Inflammatory macrophage treated with lipopolysaccharide for 1 hour (primary cell): ENCODE measurements around the gene EIPR1.

Source experiments
- DNase-seq, 2 donors: peaks; one replicate each; pipeline ENCODE4 v3.0.0-alpha.2; 2020 to 2022

Gene EIPR1

GRCh38 chr2:3241971-3242746 is 135.5 kb downstream of the EIPR1 start:
- DNase-seq = no peak

GRCh38 chr2:3238951-3239841 is 138.4 kb downstream of the EIPR1 start:
- no peak for DNase-seq

- peak; percentile 10 to 63 for DNase-seq
Observed at GRCh38 chr2:3236300-3237045, 141.1 kb downstream of the EIPR1 start.

- no peak for DNase-seq
Observed at GRCh38 chr2:3233877-3234276, 143.7 kb downstream of the EIPR1 start.

GRCh38 chr2:3229221-3229620 is 148.4 kb downstream of the EIPR1 start:
- DNase-seq = no peak

- DNase-seq = no peak
Observed at GRCh38 chr2:3224681-3225080, 152.9 kb downstream of the EIPR1 start.

GRCh38 chr2:3223080-3223923 is 154.3 kb downstream of the EIPR1 start:
- peak; percentile 33 to 91 for DNase-seq

GRCh38 chr2:3222636-3223035 is 155.0 kb downstream of the EIPR1 start:
- DNase-seq = no peak

- DNase-seq = no peak
Observed at GRCh38 chr2:3219536-3219935, 158.1 kb downstream of the EIPR1 start.

- DNase-seq = no peak
Observed at GRCh38 chr2:3217646-3218045, 160.0 kb downstream of the EIPR1 start.

- no peak for DNase-seq
Observed at GRCh38 chr2:3216841-3217495, 160.7 kb downstream of the EIPR1 start.

GRCh38 chr2:3214806-3215404 is 162.7 kb downstream of the EIPR1 start:
- no peak for DNase-seq

GRCh38 chr2:3214065-3214464 is 163.6 kb downstream of the EIPR1 start:
- DNase-seq = no peak

GRCh38 chr2:3212984-3213383 is 164.6 kb downstream of the EIPR1 start:
- DNase-seq = no peak

- DNase-seq = no peak
Observed at GRCh38 chr2:3212061-3212362, 165.6 kb downstream of the EIPR1 start.

GRCh38 chr2:3211256-3212060 is 166.2 kb downstream of the EIPR1 start:
- DNase-seq = no peak

GRCh38 chr2:3210257-3210656 is 167.4 kb downstream of the EIPR1 start:
- no peak for DNase-seq

GRCh38 chr2:3209258-3209657 is 168.4 kb downstream of the EIPR1 start:
- no peak for DNase-seq

- DNase-seq = no peak
Observed at GRCh38 chr2:3208591-3208990, 169.0 kb downstream of the EIPR1 start.

- no peak for DNase-seq
Observed at GRCh38 chr2:3208179-3208578, 169.4 kb downstream of the EIPR1 start.

GRCh38 chr2:3207091-3207491 is 170.5 kb downstream of the EIPR1 start:
- DNase-seq = no peak
